Measurements from ENCODE around the gene LRRC74B. TPM values are rescaled to one million over a fixed set of nuclear protein-coding genes. Genes with fewer than 3 reads are reported as not detected.

The LRRC74B gene
- total and polyA plus RNA-seq, 2 experiments from 2014 or later = not detected

DNA sequence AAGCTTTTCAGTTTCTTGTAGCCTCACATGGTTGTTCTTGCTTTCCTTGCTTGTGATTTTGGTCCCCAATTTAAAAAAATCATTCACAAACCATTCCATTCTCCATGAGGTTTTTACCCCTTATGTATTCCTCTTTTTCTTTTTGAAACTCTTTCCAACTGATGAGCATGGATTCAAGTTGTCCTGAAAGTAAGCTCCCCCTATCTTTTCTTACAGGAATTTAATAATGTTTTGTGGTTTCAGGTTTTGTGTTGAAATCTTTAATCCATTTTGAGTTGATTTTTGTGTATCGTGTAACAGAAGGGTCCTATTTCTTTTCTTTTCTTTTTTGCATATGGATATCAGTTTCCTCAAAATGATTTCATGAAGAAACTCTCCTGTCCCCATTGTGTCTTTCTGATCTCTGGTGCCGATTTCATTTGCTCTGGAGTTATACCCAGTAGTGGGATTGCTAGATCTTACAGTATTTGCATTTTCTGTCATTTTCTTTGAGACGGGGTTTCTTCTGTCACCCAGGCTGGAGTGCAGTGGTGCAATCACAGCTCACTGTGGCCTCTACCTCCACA lies 58.5 kb downstream of the LRRC74B start (continued):
- TF ChIP-seq CREB1 (CRISPR knock-in tag; IDR thresholded peaks at IDR 0.05; ENCODE audit: low read depth) (no peak), NANOG (IDR thresholded peaks at IDR 0.05; ENCODE audit: borderline replicate concordance) (no peak), EZH2 (IDR thresholded peaks at IDR 0.05; ENCODE audit: low read depth, unreplicated experiment) (no peak), EZH2phosphoT487 (IDR thresholded peaks at IDR 0.05; ENCODE audit: unreplicated experiment) (no peak), POLR2AphosphoS5 (IDR thresholded peaks at IDR 0.05; ENCODE audit: low read depth) (no peak), ZNF331 (CRISPR knock-in tag; IDR thresholded peaks at IDR 0.05; ENCODE audit: low read depth) (no peak), STAT1 (IDR thresholded peaks at IDR 0.05; ENCODE audit: unreplicated experiment) (no peak)
- TF ChIP-seq, protein P1, sequence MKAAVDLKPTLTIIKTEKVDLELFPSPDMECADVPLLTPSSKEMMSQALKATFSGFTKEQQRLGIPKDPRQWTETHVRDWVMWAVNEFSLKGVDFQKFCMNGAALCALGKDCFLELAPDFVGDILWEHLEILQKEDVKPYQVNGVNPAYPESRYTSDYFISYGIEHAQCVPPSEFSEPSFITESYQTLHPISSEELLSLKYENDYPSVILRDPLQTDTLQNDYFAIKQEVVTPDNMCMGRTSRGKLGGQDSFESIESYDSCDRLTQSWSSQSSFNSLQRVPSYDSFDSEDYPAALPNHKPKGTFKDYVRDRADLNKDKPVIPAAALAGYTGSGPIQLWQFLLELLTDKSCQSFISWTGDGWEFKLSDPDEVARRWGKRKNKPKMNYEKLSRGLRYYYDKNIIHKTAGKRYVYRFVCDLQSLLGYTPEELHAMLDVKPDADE (IDR thresholded peaks at IDR 0.05) = no peak
- TF ChIP-seq, protein P2, sequence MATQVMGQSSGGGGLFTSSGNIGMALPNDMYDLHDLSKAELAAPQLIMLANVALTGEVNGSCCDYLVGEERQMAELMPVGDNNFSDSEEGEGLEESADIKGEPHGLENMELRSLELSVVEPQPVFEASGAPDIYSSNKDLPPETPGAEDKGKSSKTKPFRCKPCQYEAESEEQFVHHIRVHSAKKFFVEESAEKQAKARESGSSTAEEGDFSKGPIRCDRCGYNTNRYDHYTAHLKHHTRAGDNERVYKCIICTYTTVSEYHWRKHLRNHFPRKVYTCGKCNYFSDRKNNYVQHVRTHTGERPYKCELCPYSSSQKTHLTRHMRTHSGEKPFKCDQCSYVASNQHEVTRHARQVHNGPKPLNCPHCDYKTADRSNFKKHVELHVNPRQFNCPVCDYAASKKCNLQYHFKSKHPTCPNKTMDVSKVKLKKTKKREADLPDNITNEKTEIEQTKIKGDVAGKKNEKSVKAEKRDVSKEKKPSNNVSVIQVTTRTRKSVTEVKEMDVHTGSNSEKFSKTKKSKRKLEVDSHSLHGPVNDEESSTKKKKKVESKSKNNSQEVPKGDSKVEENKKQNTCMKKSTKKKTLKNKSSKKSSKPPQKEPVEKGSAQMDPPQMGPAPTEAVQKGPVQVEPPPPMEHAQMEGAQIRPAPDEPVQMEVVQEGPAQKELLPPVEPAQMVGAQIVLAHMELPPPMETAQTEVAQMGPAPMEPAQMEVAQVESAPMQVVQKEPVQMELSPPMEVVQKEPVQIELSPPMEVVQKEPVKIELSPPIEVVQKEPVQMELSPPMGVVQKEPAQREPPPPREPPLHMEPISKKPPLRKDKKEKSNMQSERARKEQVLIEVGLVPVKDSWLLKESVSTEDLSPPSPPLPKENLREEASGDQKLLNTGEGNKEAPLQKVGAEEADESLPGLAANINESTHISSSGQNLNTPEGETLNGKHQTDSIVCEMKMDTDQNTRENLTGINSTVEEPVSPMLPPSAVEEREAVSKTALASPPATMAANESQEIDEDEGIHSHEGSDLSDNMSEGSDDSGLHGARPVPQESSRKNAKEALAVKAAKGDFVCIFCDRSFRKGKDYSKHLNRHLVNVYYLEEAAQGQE (IDR thresholded peaks at IDR 0.05; ENCODE audit: unreplicated experiment) = no peak

DNA sequence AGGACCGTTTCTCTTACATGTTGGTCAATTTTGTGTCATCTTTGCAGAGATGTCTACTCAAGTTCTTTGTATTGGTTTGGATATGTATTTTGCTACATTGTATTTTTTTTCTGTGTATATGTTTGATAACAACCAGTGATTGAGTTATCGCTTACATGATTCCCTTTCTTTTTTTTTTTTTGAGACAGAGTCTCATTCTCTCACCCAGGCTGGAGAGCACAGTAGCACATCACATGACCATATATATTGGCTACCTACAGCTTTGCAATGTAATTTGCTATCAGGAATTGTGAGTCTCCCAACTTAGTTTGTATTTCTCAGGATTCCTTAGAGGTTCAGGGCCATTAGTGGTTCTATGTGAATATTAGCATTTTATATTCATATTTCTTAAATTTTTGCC lies 59.5 kb downstream of the LRRC74B start:
- Mint-ChIP-seq H3K4me3 (no peak overlapping the region), H3K27ac (no peak overlapping the region), H3K36me3 (ENCODE audit: low read depth) (no peaks in the 10 kb centered on the region), H3K4me1 (peaks cover 13% of the 10 kb centered on the region), H3K27me3 (ENCODE audit: insufficient read depth, low read depth, poor library complexity) (peaks cover 2% of the 10 kb centered on the region), H3K9me3 (no peaks in the 10 kb centered on the region)
- H4K20me1 ChIP-seq (replicated peaks; ENCODE audit: insufficient read depth) = peaks cover 6% of the 10 kb centered on the region
- no peaks in the 10 kb centered on the region for H3K4me1 ChIP-seq (ENCODE audit: insufficient read depth)
- no peaks in the 10 kb centered on the region for H3K36me3 ChIP-seq (ENCODE audit: insufficient read depth)
- no peaks in the 10 kb centered on the region for H3K9me2 ChIP-seq (ENCODE audit: insufficient read depth)
- H3K4me3 ChIP-seq = no peak overlapping the region
- ATAC-seq (no peak), DNase-seq (ENCODE audit: low spot score) (no peak)
- no peak overlapping the region for H3K4me2 ChIP-seq
- no peaks in the 10 kb centered on the region for H3K79me2 ChIP-seq (replicated peaks; ENCODE audit: insufficient read depth)
- H3F3A ChIP-seq (replicated peaks; ENCODE audit: low read depth) = no peaks in the 10 kb centered on the region
- H3K27ac ChIP-seq (ENCODE audit: low read depth) = no peak overlapping the region
- H3K27me3 ChIP-seq (ENCODE audit: insufficient read depth) = peaks cover 8% of the 10 kb centered on the region; the same call in 1 of the 2 replicates
- H2AFZ ChIP-seq = no peak overlapping the region
- no peak for TF ChIP-seq EZH2 (IDR thresholded peaks at IDR 0.05; ENCODE audit: low read depth, unreplicated experiment)
- no peak for TF ChIP-seq ZNF331 (CRISPR knock-in tag; IDR thresholded peaks at IDR 0.05; ENCODE audit: low read depth)
- TF ChIP-seq CREB1 (CRISPR knock-in tag; IDR thresholded peaks at IDR 0.05; ENCODE audit: low read depth) = no peak
- TF ChIP-seq, protein P3, sequence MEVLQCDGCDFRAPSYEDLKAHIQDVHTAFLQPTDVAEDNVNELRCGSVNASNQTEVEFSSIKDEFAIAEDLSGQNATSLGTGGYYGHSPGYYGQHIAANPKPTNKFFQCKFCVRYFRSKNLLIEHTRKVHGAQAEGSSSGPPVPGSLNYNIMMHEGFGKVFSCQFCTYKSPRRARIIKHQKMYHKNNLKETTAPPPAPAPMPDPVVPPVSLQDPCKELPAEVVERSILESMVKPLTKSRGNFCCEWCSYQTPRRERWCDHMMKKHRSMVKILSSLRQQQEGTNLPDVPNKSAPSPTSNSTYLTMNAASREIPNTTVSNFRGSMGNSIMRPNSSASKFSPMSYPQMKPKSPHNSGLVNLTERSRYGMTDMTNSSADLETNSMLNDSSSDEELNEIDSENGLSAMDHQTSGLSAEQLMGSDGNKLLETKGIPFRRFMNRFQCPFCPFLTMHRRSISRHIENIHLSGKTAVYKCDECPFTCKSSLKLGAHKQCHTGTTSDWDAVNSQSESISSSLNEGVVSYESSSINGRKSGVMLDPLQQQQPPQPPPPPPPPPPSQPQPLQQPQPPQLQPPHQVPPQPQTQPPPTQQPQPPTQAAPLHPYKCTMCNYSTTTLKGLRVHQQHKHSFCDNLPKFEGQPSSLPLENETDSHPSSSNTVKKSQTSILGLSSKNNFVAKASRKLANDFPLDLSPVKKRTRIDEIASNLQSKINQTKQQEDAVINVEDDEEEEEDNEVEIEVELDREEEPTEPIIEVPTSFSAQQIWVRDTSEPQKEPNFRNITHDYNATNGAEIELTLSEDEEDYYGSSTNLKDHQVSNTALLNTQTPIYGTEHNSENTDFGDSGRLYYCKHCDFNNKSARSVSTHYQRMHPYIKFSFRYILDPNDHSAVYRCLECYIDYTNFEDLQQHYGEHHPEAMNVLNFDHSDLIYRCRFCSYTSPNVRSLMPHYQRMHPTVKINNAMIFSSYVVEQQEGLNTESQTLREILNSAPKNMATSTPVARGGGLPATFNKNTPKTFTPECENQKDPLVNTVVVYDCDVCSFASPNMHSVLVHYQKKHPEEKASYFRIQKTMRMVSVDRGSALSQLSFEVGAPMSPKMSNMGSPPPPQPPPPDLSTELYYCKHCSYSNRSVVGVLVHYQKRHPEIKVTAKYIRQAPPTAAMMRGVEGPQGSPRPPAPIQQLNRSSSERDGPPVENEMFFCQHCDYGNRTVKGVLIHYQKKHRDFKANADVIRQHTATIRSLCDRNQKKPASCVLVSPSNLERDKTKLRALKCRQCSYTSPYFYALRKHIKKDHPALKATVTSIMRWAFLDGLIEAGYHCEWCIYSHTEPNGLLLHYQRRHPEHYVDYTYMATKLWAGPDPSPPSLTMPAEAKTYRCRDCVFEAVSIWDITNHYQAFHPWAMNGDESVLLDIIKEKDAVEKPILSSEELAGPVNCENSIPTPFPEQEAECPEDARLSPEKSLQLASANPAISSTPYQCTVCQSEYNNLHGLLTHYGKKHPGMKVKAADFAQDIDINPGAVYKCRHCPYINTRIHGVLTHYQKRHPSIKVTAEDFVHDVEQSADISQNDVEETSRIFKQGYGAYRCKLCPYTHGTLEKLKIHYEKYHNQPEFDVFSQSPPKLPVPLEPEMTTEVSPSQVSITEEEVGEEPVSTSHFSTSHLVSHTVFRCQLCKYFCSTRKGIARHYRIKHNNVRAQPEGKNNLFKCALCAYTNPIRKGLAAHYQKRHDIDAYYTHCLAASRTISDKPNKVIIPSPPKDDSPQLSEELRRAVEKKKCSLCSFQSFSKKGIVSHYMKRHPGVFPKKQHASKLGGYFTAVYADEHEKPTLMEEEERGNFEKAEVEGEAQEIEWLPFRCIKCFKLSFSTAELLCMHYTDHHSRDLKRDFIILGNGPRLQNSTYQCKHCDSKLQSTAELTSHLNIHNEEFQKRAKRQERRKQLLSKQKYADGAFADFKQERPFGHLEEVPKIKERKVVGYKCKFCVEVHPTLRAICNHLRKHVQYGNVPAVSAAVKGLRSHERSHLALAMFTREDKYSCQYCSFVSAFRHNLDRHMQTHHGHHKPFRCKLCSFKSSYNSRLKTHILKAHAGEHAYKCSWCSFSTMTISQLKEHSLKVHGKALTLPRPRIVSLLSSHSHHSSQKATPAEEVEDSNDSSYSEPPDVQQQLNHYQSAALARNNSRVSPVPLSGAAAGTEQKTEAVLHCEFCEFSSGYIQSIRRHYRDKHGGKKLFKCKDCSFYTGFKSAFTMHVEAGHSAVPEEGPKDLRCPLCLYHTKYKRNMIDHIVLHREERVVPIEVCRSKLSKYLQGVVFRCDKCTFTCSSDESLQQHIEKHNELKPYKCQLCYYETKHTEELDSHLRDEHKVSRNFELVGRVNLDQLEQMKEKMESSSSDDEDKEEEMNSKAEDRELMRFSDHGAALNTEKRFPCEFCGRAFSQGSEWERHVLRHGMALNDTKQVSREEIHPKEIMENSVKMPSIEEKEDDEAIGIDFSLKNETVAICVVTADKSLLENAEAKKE (CRISPR knock-in tag; IDR thresholded peaks at IDR 0.05) = no peak
- TF ChIP-seq, protein P2 (IDR thresholded peaks at IDR 0.05; ENCODE audit: unreplicated experiment) = no peak
- TF ChIP-seq POLR2AphosphoS5 (IDR thresholded peaks at IDR 0.05; ENCODE audit: low read depth) = no peak
